ENCODE data around the gene UNC5C. TPM values are rescaled to one million over a fixed set of nuclear protein-coding genes. Genes with fewer than 3 reads are reported as not detected.

Gene UNC5C
- polyA plus RNA-seq, 1 donor: 4.1 TPM

DNA sequence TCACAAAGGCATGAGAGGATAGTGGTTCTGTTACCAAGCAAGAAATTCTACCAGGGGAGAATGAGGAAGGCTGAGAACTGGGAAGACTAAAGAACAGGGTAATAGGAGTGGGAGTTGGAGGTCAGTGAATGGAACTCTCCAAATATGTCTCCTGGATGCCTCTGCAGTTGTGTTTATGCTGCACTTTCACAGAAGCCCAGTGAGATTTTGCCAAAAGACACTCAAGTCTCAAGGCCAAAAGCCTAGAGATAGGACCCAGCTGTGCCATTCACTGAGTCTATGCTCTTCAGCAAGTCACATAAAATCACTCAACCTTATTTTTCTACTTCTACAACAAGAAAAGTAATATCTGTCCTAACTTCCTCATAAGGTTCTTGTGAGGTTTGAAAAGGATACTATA is 285.4 kb downstream of the UNC5C start:
- Histone ChIP-seq H3K9me3 (ENCODE audit: control insufficient read depth, low read depth, low read length) (no peaks in the 10 kb centered on the region), H3K36me3 (ENCODE audit: control insufficient read depth, insufficient read depth, low read length) (no peaks in the 10 kb centered on the region), H3K4me3 (ENCODE audit: low read length) (no peak overlapping the region), H3K27me3 (ENCODE audit: control insufficient read depth, insufficient read depth, low read length) (no peaks in the 10 kb centered on the region), H3K27ac (ENCODE audit: low read length) (no peak overlapping the region), H3K4me1 (ENCODE audit: control insufficient read depth, insufficient read depth, low read length) (no peaks in the 10 kb centered on the region)
- no peak for DNase-seq

DNA sequence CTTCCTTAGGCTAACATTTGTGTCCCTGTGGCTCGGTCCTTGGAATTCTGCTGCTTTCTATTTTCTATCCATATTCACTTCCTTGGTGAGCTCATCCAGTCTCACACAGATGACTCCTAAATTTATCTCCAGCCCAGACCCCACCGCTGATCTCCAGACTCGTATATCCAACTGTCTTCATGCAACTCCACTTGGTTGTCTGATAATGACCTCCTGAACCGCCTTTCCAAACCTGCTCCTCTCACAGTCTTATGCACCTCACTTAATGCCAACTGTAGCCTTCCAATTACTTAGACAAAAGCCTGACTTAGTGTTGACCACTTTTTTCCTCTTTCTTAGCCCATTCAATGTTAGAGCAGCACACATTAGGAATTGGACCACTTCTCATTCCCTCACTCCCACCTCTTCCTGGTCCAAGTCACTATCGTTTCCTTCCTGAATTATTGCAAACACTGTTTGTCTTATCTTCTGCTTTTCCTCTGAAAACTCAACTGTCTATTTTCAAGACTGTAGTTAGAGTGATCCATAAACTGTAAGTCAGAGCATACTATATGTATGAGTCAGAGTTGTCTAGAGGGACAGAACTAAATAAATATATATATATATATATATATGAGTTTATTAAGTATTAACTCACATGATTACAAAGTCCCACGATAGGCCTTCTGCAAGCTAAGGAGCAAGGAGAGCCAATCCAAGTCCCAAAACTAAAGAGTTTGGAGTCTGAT is 292.5 kb downstream of the UNC5C start:
- Histone ChIP-seq H3K4me1 (ENCODE audit: control insufficient read depth, insufficient read depth, low read length) (no peaks in the 10 kb centered on the region), H3K36me3 (ENCODE audit: control insufficient read depth, insufficient read depth, low read length) (no peaks in the 10 kb centered on the region), H3K27me3 (ENCODE audit: control insufficient read depth, insufficient read depth, low read length) (no peaks in the 10 kb centered on the region), H3K9me3 (ENCODE audit: control insufficient read depth, low read depth, low read length) (no peaks in the 10 kb centered on the region), H3K27ac (ENCODE audit: low read length) (no peak overlapping the region), H3K4me3 (ENCODE audit: low read length) (no peak overlapping the region)
- 40% methylated on average over 1 of the region's 6 CpGs for WGBS (ENCODE audit: insufficient coverage, low lambda C conversion rate)
- DNase-seq: no peak

DNA sequence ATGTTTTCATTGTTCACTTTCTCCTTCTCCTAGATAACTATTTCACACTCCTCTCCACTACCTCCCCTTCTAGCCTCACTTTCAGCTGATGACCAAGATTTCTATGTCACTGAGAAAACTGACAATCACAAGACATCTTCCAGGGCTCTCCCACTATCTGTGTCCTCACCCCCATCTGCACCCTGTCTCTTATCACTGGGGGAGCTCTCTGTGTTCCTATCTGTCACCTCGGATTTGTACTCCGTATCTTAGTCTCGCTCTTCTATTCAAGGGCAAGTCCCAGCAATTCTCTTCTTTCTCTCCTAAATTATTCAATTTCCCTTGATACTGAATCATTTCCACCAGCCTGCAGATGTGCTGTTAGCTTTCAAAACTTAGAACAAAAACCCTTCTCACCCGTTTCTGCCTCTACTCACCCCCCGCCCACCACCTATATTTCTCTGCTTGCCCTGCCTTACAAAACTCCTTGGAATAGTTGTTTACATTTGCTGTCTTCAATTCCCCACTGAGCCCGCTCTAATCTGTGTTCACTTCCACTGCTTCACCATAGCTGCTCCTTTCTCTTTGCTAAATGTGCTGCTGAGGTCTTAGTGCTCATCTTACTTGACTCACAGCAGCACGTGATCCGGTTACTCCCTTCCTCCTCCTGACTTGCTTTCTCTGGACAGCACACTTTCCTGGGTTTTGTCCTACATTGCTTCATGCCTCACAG is 293.2 kb downstream of the UNC5C start:
- H3K36me3 ChIP-seq (ENCODE audit: control insufficient read depth, insufficient read depth, low read length): no peaks in the 10 kb centered on the region
- WGBS (ENCODE audit: insufficient coverage, low lambda C conversion rate): 63% methylated on average over 2 of the region's 8 CpGs
- H3K27me3 ChIP-seq (ENCODE audit: control insufficient read depth, insufficient read depth, low read length): no peaks in the 10 kb centered on the region
- no peak for DNase-seq
- no peak overlapping the region for H3K27ac ChIP-seq (ENCODE audit: low read length)
- no peaks in the 10 kb centered on the region for H3K9me3 ChIP-seq (ENCODE audit: control insufficient read depth, low read depth, low read length)
- H3K4me3 ChIP-seq (ENCODE audit: low read length): no peak overlapping the region
- no peaks in the 10 kb centered on the region for H3K4me1 ChIP-seq (ENCODE audit: control insufficient read depth, insufficient read depth, low read length)

- H3K4me1 ChIP-seq (ENCODE audit: control insufficient read depth, insufficient read depth, low read length): no peaks in the 10 kb centered on the region
- WGBS (ENCODE audit: insufficient coverage, low lambda C conversion rate): no CpG with 5 or more reads among the region's 2 CpGs
- no peaks in the 10 kb centered on the region for H3K9me3 ChIP-seq (ENCODE audit: control insufficient read depth, low read depth, low read length)
- no peaks in the 10 kb centered on the region for H3K27me3 ChIP-seq (ENCODE audit: control insufficient read depth, insufficient read depth, low read length)
- no peak for DNase-seq
- H3K4me3 ChIP-seq (ENCODE audit: low read length): no peak overlapping the region
- H3K27ac ChIP-seq (ENCODE audit: low read length): no peak overlapping the region
- H3K36me3 ChIP-seq (ENCODE audit: control insufficient read depth, insufficient read depth, low read length): no peaks in the 10 kb centered on the region
Observed at GRCh38 chr4:95251568-95251967, 297.2 kb downstream of the UNC5C start.

DNA sequence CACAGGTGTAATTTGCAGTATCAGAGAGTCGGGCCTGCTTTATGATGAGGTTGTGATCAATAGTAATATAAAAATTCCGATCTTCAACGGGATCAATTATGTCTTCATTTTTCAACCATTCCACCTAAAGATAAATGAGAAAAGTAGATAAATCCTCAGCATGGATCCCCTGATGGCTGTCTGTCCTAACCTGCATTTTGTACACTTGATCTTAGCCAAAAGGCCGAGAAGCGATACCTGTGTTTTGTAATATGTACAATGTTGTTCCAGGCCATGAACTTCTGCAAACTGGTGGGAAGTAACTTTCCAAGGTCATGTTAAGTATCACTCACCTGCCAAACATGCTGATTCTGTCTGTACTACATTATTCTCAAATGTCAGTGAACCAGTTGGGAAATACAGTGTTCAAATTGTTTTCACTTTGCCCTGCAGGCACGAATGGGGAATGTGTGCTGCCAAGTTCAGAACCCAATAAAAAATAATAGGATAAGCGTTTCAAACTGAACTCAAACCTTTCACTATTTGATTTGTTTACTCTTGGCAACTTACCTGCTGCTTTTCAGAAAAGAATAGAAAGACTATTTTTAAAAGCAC is 298.1 kb downstream of the UNC5C start:
- Histone ChIP-seq H3K27ac (ENCODE audit: low read length) (no peak overlapping the region), H3K9me3 (ENCODE audit: control insufficient read depth, low read depth, low read length) (no peaks in the 10 kb centered on the region), H3K36me3 (ENCODE audit: control insufficient read depth, insufficient read depth, low read length) (no peaks in the 10 kb centered on the region), H3K4me3 (ENCODE audit: low read length) (no peak overlapping the region), H3K4me1 (ENCODE audit: control insufficient read depth, insufficient read depth, low read length) (no peaks in the 10 kb centered on the region), H3K27me3 (ENCODE audit: control insufficient read depth, insufficient read depth, low read length) (no peaks in the 10 kb centered on the region)
- WGBS (ENCODE audit: insufficient coverage, low lambda C conversion rate): 83% methylated on average over 5 of the region's 7 CpGs
- DNase-seq: no peak

DNA sequence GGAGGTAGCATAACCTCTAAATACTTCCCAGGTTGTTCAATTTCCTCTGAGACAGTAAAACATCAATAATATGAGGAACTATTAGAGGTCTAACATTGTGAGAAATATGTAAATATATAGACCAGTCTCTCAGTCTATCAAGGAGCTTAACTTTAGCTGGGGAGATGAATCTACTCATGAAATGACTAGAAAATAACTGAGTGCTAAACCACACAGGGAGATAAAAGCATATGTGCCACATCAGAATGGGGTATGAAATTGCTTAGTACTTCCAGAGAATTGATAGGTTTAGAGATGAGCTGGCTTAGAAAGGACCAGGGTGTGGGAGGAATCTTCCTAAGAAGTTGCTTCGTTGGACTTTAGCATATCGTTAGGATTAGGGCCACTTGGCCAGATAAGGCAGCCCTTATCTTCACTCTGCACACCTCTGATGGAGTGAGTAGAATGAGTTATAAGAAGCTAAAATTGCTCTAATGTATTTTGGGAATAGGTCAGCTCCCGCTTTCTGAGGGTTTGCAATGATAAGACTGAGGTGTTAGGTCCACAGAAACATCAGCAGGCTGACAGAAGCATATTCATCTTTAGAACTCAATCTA is 299.2 kb downstream of the UNC5C start:
- Histone ChIP-seq H3K27me3 (ENCODE audit: control insufficient read depth, insufficient read depth, low read length) (no peaks in the 10 kb centered on the region), H3K27ac (ENCODE audit: low read length) (no peak overlapping the region), H3K36me3 (ENCODE audit: control insufficient read depth, insufficient read depth, low read length) (no peaks in the 10 kb centered on the region), H3K4me1 (ENCODE audit: control insufficient read depth, insufficient read depth, low read length) (no peaks in the 10 kb centered on the region), H3K9me3 (ENCODE audit: control insufficient read depth, low read depth, low read length) (no peaks in the 10 kb centered on the region), H3K4me3 (ENCODE audit: low read length) (no peak overlapping the region)
- DNase-seq: no peak
- WGBS (ENCODE audit: insufficient coverage, low lambda C conversion rate): no CpG with 5 or more reads among the region's 3 CpGs

- Histone ChIP-seq H3K36me3 (ENCODE audit: control insufficient read depth, insufficient read depth, low read length) (no peaks in the 10 kb centered on the region), H3K27me3 (ENCODE audit: control insufficient read depth, insufficient read depth, low read length) (no peaks in the 10 kb centered on the region), H3K4me3 (ENCODE audit: low read length) (no peak overlapping the region), H3K4me1 (ENCODE audit: control insufficient read depth, insufficient read depth, low read length) (no peaks in the 10 kb centered on the region), H3K27ac (ENCODE audit: low read length) (no peak overlapping the region), H3K9me3 (ENCODE audit: control insufficient read depth, low read depth, low read length) (no peaks in the 10 kb centered on the region)
- WGBS (ENCODE audit: insufficient coverage, low lambda C conversion rate): no CpG with 5 or more reads among the region's 1 CpG
- DNase-seq: peak; percentile 12 to 20
Observed at GRCh38 chr4:95248720-95249425, 299.9 kb downstream of the UNC5C start.

DNA sequence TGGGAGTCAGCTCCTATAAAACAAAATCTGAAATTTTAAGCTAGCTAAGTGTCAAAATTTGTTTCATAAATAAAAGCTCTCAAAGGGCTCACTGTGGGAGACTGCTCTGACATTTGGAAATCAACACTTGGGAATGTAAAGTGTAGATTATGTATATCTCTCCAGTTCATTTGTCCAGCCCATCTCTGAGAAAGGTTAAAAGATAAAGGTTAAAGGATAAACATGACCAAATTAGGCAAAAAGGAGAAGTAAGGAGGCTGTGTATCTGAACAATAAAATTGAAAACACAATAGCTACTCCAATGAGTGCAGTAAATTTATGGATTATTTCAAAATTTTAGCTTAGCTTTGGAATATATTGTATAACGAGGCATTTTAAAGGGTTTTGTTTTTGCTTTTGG is 304.9 kb downstream of the UNC5C start:
- DNase-seq: no peak
- no peak overlapping the region for H3K27ac ChIP-seq (ENCODE audit: low read length)
- WGBS (ENCODE audit: insufficient coverage, low lambda C conversion rate): no CpG with 5 or more reads among the region's 1 CpG
- no peaks in the 10 kb centered on the region for H3K9me3 ChIP-seq (ENCODE audit: control insufficient read depth, low read depth, low read length)
- no peaks in the 10 kb centered on the region for H3K4me1 ChIP-seq (ENCODE audit: control insufficient read depth, insufficient read depth, low read length)
- no peaks in the 10 kb centered on the region for H3K27me3 ChIP-seq (ENCODE audit: control insufficient read depth, insufficient read depth, low read length)
- H3K4me3 ChIP-seq (ENCODE audit: low read length): no peak overlapping the region
- no peaks in the 10 kb centered on the region for H3K36me3 ChIP-seq (ENCODE audit: control insufficient read depth, insufficient read depth, low read length)

GRCh38 chr4:95238554-95238953 is 310.2 kb downstream of the UNC5C start:
- DNase-seq: no peak
- H3K27ac ChIP-seq (ENCODE audit: low read length): no peak overlapping the region
- H3K4me1 ChIP-seq (ENCODE audit: control insufficient read depth, insufficient read depth, low read length): no peaks in the 10 kb centered on the region
- no peaks in the 10 kb centered on the region for H3K9me3 ChIP-seq (ENCODE audit: control insufficient read depth, low read depth, low read length)
- H3K36me3 ChIP-seq (ENCODE audit: control insufficient read depth, insufficient read depth, low read length): no peaks in the 10 kb centered on the region
- H3K4me3 ChIP-seq (ENCODE audit: low read length): no peak overlapping the region
- no peaks in the 10 kb centered on the region for H3K27me3 ChIP-seq (ENCODE audit: control insufficient read depth, insufficient read depth, low read length)

DNA sequence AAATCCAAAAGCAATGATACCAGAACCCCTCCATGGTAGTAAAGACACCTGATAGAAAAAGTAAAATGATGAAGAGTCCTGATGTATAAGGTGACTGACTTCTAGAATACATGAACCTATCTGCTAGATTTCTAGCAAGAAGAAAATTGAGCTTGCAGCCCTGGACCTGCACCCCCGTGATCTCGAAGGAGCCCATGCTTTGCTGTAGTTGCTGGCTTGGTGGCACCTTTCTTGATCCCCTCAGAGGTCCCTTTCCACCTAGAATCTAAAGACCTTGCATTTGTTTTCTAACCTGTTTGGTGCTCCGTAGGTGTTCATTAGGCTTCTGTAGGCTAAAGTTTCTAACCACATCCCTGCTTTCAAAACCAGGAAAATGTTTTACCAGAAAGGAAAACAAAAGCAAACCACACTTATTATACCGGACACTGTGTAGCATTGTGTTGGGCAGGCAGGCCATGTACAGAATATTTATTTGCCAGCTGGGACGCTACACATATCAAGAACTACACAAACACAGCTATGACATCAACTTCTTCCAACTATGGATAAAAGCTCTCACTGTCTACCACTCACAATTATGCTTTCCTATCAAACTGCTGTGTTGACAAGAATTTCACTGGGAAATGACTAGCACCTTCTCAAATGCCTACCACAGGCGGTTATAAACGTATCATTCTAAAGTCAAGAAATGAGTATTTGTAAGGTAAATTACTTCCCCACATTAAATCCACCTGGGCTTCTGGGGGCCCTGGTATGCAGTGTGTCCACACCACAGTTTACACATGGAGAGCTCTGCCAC is 316.2 kb downstream of the UNC5C start:
- H3K4me3 ChIP-seq (ENCODE audit: low read length): no peak overlapping the region
- no CpG with 5 or more reads among the region's 7 CpGs for WGBS (ENCODE audit: insufficient coverage, low lambda C conversion rate)
- H3K27me3 ChIP-seq (ENCODE audit: control insufficient read depth, insufficient read depth, low read length): no peaks in the 10 kb centered on the region
- H3K4me1 ChIP-seq (ENCODE audit: control insufficient read depth, insufficient read depth, low read length): no peaks in the 10 kb centered on the region
- no peaks in the 10 kb centered on the region for H3K9me3 ChIP-seq (ENCODE audit: control insufficient read depth, low read depth, low read length)
- no peaks in the 10 kb centered on the region for H3K36me3 ChIP-seq (ENCODE audit: control insufficient read depth, insufficient read depth, low read length)
- no peak for DNase-seq
- H3K27ac ChIP-seq (ENCODE audit: low read length): no peak overlapping the region

Data from large intestine (tissue), 3 donors.